Measurements from ENCODE around the gene HNRNPA0.

The HNRNPA0 gene

GRCh38 chr5:137699336-137700281 is 54.6 kb downstream of the HNRNPA0 start:
- H3K27ac ChIP-seq = no peak overlapping the region
- TF ChIP-seq ZFX (IDR thresholded peaks at IDR 0.05; ENCODE audit: borderline replicate concordance) (no peak), CTCF (IDR thresholded peaks at IDR 0.05) (no peak)

DNA sequence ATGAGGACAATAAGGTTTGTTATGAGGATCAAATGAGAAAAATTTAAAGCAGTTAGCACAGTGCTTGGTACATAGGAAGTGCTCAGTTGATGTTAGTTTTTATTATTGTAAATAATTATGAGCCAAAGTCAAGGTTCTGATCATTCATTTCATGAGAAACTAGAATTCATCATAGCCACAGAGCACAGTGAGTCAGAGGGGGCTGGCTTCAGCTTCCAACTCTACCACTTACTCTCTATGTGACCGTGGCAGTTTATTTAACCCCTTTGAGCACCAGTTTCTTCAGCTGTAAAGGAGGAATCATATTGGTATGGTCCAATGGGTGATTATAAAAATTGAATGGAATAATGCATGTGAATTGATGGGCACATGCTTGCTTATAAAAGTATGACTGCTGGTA is 57.7 kb downstream of the HNRNPA0 start:
- TF ChIP-seq CTCF (IDR thresholded peaks at IDR 0.05) (no peak), ZFX (IDR thresholded peaks at IDR 0.05; ENCODE audit: borderline replicate concordance) (no peak)
- H3K27ac ChIP-seq = no peak overlapping the region

DNA sequence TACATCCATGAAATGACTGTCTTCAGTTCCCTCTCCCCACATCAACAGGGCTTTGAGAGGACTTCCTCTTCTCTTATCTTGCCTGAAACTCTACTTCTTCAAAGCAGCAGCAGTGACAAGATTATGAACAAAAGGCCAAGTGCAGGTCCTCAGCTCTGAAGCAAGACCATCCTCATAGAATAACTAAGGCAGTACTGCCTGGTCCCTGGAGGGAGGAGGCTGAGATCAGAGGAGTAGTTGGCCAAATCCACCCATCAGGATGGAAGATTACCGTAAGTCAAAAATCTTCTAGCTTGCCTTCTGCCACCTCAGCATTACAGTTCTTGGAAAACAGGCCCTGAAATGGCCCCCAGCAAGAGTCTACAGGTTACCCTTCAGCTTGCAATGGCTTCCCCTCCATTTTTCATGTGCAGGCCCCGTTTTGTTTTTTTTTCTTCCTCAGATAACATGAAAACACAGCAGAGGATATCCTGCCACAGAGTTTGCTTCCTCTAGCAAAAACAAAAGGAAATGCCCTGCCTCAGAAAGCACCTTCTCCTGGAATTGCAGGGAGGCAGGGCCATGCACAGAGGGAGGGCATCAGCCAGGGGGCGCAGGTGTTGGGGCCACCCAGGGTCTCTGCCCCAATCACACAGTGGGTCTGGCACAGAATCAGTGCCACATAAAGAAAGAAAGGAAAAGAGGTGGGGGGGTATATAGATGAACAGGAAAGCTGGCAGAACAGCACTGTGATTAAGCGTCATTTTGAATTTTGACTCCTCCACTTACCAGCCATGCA is 58.3 kb downstream of the HNRNPA0 start:
- no peak for TF ChIP-seq CTCF (IDR thresholded peaks at IDR 0.05)
- no peak overlapping the region for H3K27ac ChIP-seq

All from 22Rv1 (cell line).